Limb (tissue), 2 donors: ENCODE data around the gene GALNT2.

ENCODE experiments used
- DNase-seq, 2 donors: peaks; one replicate each; pipeline ENCODE4 v3.0.0-alpha.2; 2016; ENCODE audit errors: extremely low spot score in 2 of 2

Gene GALNT2

DNA sequence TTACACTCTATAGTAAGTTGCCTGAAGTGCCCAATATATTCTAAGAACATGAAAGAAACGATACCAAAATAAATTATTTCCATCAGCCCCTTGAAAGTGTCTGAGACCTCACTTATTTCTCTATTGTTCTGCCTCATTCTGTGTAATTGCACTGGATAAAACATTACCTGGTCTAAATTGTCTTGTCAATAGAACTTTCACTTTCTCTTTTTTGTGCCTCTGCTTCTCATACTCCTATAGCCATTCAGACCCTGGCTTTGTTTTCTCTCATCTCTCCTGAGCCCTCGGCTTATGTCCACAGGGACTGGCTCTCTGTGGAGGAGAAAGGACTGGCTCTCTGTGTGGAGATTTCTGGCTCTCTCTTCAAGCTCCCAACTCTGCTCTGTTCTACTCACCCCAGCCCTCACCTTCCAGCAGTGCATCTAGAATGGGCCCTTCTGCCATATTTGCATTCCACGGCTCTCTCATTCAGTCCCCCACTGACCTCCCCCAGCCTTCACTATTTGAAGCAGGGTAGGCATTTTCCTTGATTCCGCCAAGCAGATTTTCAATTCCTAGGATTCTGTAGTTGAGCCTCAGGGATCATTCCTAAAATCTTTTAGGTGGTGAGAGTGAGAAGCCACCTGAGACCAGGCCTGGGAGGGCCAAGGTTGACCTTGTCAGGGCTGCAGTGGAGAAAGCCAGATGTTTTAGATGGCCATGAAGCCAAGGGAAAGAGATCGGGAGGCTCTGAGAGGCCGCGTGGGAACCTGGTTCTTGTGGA lies 15.9 kb upstream of the GALNT2 start:
- no peak for DNase-seq

DNA sequence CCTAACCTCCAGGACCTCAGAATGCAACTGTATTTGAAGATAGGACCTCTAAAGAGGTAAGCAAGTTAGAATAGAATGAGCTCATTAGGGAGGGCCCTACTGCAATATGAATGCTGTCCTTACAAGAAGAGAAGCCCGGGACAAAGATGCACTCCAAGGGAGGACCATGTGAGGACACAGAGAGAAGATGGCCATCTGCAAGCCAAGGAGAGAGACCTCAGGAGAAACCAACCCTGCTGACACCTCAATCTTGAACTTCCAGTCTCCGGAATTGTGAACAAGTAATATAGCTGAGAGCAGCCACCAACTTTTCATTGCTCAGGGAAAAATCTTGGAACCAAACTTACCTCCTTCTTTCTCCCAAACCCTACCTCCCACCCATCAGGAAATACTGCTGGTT lies 15.0 kb upstream of the GALNT2 start:
- DNase-seq, result no peak

DNA sequence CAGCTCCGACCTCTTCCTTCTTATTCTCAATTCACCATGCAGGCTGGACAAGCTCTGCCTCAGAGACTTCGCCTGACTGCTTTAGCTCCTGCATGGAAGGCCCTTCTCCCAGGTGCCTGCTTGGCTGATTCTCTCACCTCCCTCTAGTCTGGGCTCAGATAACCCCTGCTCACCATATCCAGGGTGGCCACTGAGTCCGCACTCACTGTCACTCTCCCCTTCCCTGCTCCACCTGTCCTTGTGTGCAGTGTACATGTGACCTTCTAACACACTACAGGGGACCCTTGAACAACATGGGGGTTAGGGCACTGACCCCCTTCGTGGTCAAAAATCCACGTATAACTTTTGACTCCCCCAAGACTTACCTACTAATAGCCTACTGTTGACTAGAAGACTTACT lies 14.4 kb upstream of the GALNT2 start:
- DNase-seq, result no peak

DNA sequence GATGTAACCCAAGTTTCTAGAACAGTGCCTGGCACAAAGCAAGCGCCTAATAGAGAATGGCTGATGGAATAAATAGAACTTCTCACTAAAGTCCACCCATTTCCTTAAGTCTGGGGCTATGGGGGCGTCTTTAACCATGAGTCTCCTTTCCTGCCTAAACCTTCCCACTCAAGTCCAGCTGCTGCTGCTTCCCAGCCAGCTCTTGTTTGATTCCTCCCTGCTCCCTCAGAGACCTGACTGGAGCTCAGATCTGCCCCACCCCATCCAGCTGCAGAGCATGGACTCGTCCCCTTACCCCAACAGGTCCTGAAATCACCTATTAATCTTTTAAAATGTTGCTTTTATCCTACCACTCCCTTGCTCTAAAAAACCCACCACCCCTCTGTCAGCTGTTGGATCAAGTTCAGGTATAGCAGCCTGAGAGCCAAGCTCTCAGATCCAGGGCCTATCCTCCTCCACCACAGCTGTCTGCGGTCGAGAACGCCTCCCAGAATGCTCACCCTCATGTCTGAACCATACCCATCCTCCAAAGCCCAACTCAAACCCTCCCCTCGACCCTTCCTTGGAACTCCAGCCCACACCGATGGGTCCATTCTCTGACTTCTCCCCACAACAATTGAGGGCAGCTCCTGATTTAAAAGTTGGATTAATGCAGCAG lies 12.8 kb upstream of the GALNT2 start:
- DNase-seq, result no peak

DNA sequence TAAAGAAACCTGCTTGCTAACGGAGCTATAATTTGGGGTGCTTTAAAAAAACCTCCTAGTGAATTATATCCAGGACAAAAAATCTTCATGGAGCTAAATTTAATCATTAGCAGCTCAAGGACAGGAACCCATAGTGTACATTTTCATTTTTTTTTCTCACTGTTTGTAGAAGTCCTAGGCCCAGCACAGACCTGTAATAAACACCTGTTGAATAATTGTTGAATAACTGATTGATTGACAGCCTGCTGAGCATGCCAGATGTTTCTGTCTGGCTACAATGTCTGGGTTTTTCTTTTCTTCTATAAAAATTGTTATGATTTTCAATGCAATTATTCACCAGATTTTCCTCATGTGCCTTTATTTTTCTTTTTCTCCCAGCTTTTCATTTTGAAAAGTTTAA lies 10.9 kb upstream of the GALNT2 start:
- DNase-seq, result no peak

DNA sequence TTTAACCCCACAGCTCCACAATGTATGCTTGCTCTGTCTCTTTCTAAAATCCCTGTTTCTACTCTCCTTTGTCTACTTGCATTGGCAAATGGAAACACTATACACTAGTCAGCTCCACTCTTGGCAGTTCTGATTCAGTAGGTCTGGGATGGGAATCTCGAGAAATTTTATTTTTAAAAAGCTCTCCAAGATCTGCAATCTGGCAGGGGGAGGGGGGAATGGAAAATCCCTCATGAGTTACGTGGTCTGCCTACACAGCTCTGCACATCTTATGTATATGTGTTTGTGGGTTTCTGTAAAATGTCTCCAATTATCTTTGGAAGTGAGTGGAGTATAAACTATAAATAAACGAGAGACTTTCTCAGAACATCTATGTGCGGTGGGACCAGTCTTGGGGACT lies 9.9 kb upstream of the GALNT2 start:
- DNase-seq, result no peak

DNA sequence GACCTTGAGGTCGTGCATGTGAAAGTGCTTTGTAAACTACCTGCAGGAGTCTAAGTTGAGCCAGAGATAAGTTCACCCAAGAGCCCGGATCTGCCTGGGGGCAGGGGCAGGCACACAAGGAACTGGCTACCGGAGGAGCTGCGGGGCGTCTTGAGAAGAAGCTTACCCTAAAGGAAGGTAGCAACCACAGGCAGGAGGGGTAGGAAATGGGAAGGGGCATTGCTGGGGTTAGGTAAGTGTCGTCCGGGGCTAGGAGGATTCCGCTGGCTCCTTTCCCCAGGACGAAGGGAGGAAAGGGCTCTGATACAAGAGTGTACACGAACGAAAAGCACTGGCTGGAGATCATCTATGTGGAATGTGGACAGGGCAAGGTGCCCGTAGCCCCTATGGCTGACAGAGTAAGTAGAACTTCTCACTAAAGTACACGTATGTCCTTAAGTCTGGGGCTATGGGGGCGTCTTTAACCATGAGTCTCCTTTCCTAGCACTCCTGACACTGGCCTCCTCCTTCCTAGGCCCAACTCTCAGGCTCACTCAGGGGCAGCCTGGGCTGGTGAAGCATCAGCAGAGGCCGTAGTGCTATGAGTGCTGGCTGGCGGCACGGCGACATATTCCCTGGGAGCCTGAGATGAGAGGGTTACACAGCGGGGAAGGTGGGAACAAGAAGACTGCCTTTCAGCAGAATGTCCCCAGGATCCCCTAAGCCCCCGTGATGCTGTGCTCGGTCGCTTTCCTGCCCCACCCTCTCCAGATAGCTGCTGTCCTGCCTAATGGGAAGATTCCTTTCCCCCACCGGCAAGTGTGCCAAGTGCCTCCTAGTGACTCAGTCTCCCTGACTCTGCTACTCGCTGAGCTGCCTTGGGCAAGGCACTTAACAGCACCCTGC lies 9.1 kb upstream of the GALNT2 start:
- DNase-seq, result no peak

DNA sequence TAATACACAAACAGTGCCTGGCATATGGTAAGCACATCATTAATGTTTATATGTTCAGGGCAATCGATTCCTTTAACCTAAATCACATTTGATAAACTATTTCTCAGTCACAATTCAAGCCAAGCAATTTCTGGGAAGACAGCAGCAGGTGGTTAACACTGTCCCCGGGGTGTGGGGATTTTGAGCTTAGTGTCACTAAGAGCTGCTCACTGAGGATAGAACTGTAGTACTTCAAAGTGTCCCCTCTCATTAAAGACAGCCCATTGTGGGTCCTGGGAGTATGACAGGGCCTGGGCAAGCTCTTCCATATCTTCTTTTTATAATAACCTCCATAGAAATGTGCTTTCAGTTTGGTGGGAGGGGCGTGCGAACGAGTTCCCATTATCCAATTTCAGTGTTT lies 8.4 kb upstream of the GALNT2 start:
- DNase-seq, result no peak

DNA sequence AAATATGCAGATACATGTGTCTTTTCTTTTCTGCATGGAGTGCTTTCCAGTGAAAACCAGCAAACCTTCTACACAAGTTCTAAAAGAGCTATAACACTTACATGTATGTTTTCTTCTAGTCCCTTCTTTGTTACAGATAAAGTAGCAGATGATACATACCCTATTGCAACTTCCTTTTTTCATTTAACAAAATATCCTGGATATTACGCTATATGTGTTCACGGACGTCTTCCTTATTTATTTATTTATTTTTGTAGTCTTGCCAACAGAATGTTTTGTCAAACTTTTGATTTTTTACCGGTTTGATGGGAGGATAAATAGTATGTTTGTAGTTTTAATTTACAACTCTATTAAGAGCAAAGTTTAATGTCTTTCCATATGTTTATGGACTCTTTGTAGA lies 5.2 kb upstream of the GALNT2 start:
- DNase-seq, result no peak

DNA sequence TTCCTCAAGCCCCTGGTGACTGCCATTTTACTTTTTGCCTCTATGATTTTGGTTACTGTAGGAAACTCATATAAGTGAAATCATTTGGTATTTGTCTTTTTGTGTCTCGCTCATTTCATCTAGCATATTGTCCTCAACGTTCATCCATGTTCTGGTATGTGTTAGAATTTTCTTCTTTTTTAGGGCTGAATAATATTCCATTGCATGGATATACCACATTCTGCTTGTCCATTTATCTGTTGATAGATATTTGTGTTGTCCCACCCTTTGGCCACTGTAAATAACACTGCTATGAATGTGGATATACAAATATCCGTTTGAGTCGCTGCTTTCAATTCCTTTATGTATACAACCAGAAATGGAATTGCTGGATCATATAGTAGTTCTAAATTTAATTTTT lies 4.5 kb upstream of the GALNT2 start:
- DNase-seq, result no peak

DNA sequence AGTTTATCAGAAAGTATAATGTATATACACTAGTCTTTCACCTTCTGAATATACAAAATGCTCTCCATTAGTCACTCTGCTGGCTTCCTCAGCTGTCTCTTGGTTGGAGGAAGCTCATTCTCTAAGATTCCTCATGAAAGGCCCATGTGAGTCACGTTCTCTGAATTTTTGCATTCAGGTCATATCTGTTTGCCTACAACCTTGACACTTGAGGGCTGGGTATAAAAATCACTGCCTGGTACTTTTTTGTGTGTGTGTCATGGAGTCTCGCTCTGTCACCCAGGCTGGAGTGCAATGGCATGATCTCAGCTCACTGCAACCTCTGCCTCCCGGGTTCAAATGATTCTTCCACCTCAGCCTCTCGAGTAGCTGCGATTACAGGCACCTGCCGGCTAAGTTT lies 2.8 kb upstream of the GALNT2 start:
- DNase-seq, result no peak

DNA sequence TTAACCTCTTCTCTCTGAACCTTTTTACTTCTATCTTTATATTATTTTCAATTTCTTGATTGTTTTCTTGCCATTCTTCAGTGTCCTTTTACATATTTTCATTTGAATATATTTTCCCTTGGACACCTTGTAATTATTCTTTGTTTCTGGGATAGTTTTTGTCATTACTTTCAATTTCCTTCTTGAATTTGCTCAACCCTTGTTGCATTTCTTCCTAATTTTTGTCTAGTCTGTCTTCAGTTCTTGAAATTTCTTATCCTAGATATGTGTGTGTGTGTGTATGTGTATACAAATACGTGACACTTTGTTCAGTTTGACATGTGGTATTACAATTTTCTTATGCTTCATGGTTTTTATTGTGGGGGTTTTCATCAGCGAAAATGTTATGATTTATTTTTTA lies 1.9 kb upstream of the GALNT2 start:
- DNase-seq, result no peak

DNA sequence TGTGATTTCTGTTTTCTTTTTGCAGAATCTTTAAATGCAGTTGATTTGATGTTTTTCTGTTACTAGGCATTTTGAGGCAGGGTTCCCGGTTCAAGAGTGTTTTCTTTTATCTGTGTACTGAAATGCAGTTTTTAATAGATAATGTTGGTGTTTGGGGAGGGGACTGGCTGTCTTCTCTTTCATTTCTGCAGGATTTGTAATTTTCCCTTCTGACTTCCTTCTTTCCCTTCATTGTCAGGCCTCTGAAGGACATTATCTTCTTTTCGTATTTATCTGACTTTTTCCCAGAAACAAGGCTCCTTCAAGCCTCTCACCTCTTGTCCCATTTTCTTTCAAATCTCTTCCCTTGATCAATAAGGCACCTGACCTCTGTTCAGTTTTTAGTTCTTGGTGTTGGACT lies 1.5 kb upstream of the GALNT2 start:
- DNase-seq, result no peak

DNA sequence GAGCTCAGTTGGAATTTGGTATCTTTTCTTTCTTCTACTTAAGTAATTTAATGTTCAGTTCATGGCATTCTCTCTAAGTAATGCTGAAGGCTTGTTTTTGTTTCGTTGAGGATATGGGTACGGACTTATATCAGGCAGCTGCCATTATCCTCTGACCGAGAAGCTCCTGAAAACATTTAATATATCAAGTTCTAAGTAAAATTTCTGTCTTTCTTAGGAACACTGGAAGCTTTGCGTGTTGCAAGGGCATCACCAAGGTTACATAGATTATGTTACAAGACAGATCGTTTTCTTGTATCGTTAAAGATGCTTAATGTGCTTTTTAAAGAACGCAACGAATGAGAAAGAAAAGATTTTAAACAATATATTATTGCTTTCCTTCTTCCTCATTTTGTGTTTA lies 1.0 kb upstream of the GALNT2 start:
- no peak for DNase-seq

DNA sequence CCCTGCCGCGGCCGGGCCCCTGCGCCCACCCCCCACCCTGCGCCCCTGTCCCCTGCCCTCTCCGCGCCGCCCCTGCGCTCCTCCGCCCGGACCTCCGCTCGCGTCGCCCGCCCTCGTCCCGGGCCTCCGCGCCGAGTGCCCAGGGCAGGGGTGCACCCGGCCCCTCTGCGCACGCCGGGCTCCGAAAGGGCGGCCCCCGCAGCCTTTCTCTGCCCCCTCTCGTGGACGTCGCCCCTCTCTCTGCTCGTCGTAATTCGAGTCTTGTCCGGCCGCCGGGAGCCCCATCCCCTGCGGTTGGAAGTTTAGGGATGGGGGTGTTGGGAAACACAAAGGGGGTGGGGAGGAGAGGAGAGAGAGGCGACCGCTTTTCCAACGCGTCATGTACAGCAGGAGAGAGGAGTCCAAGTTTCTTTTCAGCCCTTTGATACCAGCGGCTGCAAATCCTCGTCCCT lies 407 bp downstream of the GALNT2 start:
- peak; percentile 32 to 71 for DNase-seq

DNA sequence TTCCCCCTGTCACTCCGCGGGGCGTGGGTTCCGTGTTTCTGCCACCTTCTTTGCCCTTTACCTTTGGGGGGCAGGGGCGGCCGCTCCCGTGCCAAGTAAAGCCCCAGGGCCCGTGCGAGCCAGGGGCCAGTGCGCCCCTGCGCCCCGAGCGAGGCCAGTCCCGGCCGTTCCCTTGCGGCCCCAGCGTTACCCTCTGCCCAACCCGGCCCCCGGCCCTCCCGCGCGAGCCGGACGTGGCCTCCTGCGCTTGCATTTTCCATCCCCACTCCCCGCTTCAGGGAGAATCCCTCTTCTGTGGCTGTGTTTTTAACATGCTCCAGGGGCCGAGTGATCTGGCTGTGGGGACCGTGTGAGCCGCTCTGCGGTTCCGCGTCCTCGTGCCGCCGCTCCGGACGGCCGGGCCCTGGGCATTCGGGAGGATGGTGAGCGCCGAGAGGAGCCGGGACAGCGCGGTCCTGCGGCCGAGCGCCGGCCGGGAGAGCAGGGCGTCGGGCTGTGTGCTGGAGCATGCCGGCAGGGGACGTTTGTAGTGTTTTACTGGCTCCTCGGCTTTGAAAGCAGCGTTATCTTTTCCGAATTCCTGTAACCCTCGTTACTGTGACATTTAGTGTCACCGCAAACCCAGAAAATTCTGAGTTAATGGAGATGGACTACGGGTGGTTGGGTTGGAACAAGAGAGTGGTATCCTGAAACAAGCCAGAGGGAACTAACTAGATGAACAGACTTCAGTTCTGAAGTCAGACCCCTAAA lies 1.0 kb downstream of the GALNT2 start:
- peak in 1 of 2 donors; percentile 64 for DNase-seq

DNA sequence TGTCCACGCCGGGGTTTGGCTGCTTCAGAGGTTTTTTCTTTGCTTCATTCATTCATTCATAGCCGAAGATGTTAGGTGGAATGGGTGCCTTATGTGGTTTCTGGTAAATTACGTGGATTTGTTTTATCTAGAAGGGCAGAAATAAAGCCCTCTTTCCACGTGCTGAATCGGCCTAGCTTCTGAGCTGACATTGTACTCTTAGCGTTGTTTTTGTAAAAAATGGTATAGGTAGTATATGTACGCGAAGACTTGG lies 1.5 kb downstream of the GALNT2 start:
- DNase-seq, result no peak

DNA sequence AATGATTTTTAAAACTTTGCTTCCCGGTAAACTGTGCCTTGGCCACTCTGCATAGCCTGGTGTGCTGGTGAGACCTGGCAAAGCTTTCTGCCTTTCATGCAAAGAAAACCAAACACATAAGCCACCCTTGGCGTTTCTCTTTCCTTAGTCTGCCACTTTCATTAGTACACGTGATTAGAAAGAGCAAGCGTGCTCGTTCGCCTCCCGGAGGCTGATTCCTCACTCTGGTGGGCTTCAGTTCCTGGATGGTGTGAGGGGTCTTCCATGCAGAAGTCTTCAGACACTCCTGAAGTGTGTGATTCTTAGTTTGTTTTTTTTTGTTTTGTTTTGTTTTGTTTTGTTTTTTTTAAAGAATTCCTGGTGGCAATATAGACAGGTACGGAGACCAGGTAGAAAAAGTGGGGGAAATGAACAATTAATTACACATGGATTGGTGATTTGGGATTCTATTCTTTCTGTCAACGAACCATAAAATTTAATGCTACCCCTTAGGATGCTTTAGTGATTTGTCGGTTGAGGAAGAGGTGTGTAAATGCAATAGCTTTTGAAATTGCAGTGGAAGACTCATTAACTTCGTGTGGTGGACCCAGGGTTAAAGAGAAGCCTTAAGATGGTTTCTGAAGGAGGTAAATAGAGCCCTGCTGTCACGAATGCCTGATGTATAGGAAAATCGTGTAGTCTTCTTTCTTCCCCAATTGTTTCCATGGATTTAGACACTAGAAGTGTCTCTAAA lies 2.1 kb downstream of the GALNT2 start:
- DNase-seq, result peak in 1 of 2 donors; percentile 42

DNA sequence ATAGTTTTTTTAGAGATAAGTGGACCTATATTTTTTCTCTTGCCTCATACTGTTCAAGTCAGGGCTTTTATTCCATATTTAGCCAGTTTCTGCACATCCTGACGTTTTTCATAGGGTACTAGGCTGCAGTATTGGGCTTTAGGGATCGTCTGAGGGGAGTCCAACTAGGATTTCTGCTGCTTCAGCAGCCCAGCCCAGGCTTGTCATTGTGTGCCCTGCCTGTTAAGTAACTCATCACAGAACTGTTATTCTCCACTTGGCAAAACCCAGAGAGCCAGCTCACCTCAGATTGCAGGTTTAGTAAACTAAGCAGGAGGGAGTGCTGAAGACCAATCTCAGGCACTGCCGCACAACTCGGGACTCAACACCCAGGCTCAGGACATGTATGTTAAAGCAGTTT lies 2.8 kb downstream of the GALNT2 start:
- no peak for DNase-seq

DNA sequence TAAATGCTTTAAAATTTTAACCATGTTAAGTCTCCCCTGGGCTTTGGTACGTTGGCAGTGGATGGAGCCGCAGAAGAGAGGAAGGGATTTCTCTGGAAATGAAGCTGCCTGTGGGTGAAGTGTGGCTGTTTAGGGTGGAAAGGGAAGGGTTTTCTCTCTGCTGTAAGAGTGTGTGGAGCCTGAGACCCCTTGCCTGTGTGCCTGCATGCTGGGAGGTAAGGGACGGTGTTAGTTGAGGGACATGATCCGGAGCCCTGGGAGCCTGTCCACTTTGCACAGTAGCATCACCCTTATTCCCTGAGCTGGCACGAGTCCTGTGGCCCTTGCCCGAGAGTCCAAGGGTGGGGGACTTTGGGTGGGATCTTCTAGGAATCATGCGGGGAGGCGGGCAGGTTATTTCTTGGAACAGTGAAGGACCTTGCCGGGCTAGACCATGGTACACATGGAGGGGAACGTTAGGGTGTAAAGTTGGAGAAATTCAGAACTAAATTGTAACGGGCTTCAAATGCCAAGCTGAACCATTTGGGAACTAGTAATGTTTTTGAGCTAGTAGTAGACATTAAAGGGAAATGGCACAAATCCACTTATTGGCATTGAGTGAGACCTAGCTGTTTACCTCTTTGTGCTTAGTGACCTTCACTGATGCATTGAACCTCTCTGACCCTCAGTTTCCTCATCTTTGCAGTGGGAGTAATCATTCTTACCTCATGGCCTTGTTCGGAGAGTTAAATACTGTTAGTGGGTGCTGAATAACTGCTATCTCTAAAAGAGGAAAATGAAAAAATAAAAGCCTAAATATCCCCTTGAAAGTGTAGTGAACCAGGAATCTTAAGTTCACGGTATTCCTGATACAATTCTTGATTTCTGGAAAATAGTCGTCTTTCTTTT lies 3.5 kb downstream of the GALNT2 start:
- no peak for DNase-seq
